IMR-90 (cell line): ENCODE data around the gene NOP9.

Experiments
- BHLHE40 ChIP-seq: fragments of 150-350 bp; IDR thresholded peaks from 2 replicates; pipeline ENCODE4 v1.6.1; 2016; ENCODE audit warnings: mild to moderate bottlenecking, low read depth, low read length
- CEBPB ChIP-seq: IDR thresholded peaks from 2 replicates; pipeline ENCODE4 v1.6.1; 2012; ENCODE audit warnings: low read depth, low read length, improper control_type of control experiment
- ELK1 ChIP-seq: fragments of 150-350 bp; IDR thresholded peaks from 2 replicates; pipeline ENCODE4 v1.6.1; 2016; ENCODE audit warnings: low read depth, mild to moderate bottlenecking, low read length, moderate library complexity, borderline replicate concordance
- MAFK ChIP-seq: IDR thresholded peaks from 2 replicates; pipeline ENCODE4 v1.6.1; 2012; ENCODE audit warnings: low read depth, low read length, improper control_type of control experiment
- MAZ ChIP-seq: IDR thresholded peaks from 2 replicates; pipeline ENCODE4 v1.6.1; 2012; ENCODE audit warnings: low read depth, mild to moderate bottlenecking, low read length, improper control_type of control experiment, moderate library complexity, borderline replicate concordance
- MXI1 ChIP-seq: IDR thresholded peaks from 2 replicates; pipeline ENCODE4 v1.6.1; 2012; ENCODE audit warnings: low read depth, mild to moderate bottlenecking, low read length, moderate library complexity, borderline replicate concordance
- NFE2L2 ChIP-seq: fragments of 150-350 bp; IDR thresholded peaks from 2 replicates; pipeline ENCODE4 v1.6.1; 2016; ENCODE audit warnings: low read depth, mild to moderate bottlenecking, low read length
- POLR2A ChIP-seq: IDR thresholded peaks from 2 replicates; pipeline ENCODE4 v1.6.1; 2012; ENCODE audit warnings: mild to moderate bottlenecking, low read depth, low read length
- RAD21 ChIP-seq: IDR thresholded peaks from 2 replicates; pipeline ENCODE4 v1.6.1; 2012; ENCODE audit warnings: low read length, improper control_type of control experiment
- RCOR1 ChIP-seq: IDR thresholded peaks from 2 replicates; pipeline ENCODE4 v1.6.1; 2012; ENCODE audit warnings: mild to moderate bottlenecking, low read length, improper control_type of control experiment; ENCODE audit not compliant: insufficient replicate concordance
- RFX5 ChIP-seq: IDR thresholded peaks from 2 replicates; pipeline ENCODE4 v1.8.0; 2012; ENCODE audit warnings: low read depth, mild to moderate bottlenecking, low read length, moderate library complexity
- SMC3 ChIP-seq: fragments of 150-350 bp; IDR thresholded peaks from 2 replicates; pipeline ENCODE4 v1.6.1; 2016; ENCODE audit warnings: low read depth, mild to moderate bottlenecking, antibody characterized with exemption, low read length, moderate library complexity
- TF ChIP-seq, protein P1 (sequence below): fragments of 150-350 bp; IDR thresholded peaks from 2 replicates; pipeline ENCODE4 v1.6.1; 2017; ENCODE audit warnings: mild to moderate bottlenecking, antibody characterized with exemption, low read length, low read depth
- TF ChIP-seq, protein P2 (sequence below): conservative IDR thresholded peaks from 2 replicates; pipeline ENCODE4 v1.5.1; 2012; ENCODE audit warnings: mild to moderate bottlenecking, low read depth, low read length, improper control_type of control experiment

DNA sequence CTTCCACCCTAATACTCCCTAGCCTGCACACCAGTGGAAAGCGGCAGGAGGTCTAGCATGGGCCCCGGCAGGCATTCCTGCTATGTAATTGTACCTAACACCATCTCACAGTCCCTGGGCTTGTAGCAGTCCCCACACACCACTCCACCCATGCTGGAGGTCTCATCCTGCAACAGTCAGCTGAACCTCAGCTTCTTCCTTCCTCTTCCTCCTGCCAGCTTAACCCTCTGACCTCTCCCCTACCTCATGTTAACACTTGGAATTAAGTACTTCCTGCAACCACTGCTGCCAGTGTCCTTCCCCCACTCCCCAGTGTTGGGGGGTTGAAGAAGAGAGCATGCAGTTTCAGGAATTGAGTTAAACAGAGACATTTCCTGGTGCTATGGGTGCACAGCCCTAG, 27.7 kb downstream of the NOP9 start:
- TF ChIP-seq POLR2A: no peak
- TF ChIP-seq CEBPB: no peak
- TF ChIP-seq, protein P1, sequence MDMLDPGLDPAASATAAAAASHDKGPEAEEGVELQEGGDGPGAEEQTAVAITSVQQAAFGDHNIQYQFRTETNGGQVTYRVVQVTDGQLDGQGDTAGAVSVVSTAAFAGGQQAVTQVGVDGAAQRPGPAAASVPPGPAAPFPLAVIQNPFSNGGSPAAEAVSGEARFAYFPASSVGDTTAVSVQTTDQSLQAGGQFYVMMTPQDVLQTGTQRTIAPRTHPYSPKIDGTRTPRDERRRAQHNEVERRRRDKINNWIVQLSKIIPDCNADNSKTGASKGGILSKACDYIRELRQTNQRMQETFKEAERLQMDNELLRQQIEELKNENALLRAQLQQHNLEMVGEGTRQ: no peak
- TF ChIP-seq, protein P2, sequence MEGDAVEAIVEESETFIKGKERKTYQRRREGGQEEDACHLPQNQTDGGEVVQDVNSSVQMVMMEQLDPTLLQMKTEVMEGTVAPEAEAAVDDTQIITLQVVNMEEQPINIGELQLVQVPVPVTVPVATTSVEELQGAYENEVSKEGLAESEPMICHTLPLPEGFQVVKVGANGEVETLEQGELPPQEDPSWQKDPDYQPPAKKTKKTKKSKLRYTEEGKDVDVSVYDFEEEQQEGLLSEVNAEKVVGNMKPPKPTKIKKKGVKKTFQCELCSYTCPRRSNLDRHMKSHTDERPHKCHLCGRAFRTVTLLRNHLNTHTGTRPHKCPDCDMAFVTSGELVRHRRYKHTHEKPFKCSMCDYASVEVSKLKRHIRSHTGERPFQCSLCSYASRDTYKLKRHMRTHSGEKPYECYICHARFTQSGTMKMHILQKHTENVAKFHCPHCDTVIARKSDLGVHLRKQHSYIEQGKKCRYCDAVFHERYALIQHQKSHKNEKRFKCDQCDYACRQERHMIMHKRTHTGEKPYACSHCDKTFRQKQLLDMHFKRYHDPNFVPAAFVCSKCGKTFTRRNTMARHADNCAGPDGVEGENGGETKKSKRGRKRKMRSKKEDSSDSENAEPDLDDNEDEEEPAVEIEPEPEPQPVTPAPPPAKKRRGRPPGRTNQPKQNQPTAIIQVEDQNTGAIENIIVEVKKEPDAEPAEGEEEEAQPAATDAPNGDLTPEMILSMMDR: no peak
- no peak for TF ChIP-seq MXI1
- TF ChIP-seq RCOR1: no peak
- TF ChIP-seq SMC3: no peak
- TF ChIP-seq MAZ: no peak
- TF ChIP-seq RFX5: no peak
- TF ChIP-seq ELK1: no peak
- no peak for TF ChIP-seq NFE2L2
- TF ChIP-seq BHLHE40: no peak
- TF ChIP-seq MAFK: no peak
- no peak for TF ChIP-seq RAD21
